HEK293T (cell line): Measurements from ENCODE around the gene TMEM179.

ENCODE experiments used
- BHLHE40 ChIP-seq: fragments of 450-650 bp; IDR thresholded peaks from 2 replicates; pipeline ENCODE4 v1.6.1; 2016; ENCODE audit warnings: mild to moderate bottlenecking, moderate library complexity, borderline replicate concordance
- ELF4 ChIP-seq: fragments of 450-650 bp; IDR thresholded peaks from 2 replicates; pipeline ENCODE4 v1.6.1; 2017; ENCODE audit warnings: antibody characterized with exemption
- FOXK2 ChIP-seq: fragments of 450-650 bp; IDR thresholded peaks from 2 replicates; pipeline ENCODE4 v1.6.1; 2016; ENCODE audit warnings: mild to moderate bottlenecking
- L3MBTL2 ChIP-seq: fragments of 450-650 bp; conservative IDR thresholded peaks from 2 replicates; pipeline ENCODE4 v1.6.1; 2016; ENCODE audit warnings: mild to moderate bottlenecking
- NFRKB ChIP-seq: fragments of 450-650 bp; IDR thresholded peaks from 2 replicates; pipeline ENCODE4 v1.6.1; 2016; ENCODE audit warnings: mild to moderate bottlenecking, moderate library complexity
- SUZ12 ChIP-seq: fragments of 450-650 bp; IDR thresholded peaks from 2 replicates; pipeline ENCODE4 v1.6.1; 2016; ENCODE audit warnings: mild to moderate bottlenecking

DNA sequence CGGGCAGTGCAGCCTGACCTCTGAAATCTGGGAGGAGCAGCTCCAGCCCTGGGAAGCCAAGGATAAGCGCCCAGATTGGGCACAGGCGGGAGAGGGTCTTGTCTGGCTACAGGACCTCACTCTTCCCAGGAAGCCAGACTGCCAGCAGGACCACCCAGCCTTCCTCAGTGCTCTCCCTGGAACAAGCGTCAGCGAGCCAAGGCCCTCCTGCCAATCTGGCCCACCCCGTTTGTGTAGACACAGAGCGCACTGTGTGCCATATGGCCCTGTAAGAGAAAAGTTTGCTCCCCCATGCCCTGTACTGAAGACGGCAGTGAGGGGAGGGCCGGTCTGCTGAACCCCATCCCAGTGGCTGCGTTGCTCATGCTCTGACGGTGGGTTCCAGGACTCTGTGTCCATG, 26.3 kb downstream of the TMEM179 start:
- no peak for TF ChIP-seq FOXK2
- TF ChIP-seq BHLHE40, result no peak
- TF ChIP-seq L3MBTL2, result no peak
- TF ChIP-seq SUZ12, result no peak
- TF ChIP-seq NFRKB, result no peak
- no peak for TF ChIP-seq ELF4
